Fibroblast of skin of back (primary cell): ENCODE results near the gene VSTM5. TPM values are rescaled to one million over a fixed set of nuclear protein-coding genes. Genes with fewer than 3 reads are reported as not detected.
"Not testable (repeated sequence)": the region's sequence is repeated elsewhere in the genome, so short reads cannot be mapped to it uniquely, and the experiment has no call there.

Experiments
- DNase-seq: peaks from one replicate; pipeline ENCODE4 v3.0.0-alpha.2; 2013
- polyA plus RNA-seq, 2 experiments: library from polyadenylated mRNA; unstranded; fragments of 120-200 nt; gene quantifications; one replicate each; pipeline ENCODE4 v1.2.1, GENCODE V29; 2013; ENCODE audit not compliant: insufficient read length in 2 of 2

The VSTM5 gene, protein sequence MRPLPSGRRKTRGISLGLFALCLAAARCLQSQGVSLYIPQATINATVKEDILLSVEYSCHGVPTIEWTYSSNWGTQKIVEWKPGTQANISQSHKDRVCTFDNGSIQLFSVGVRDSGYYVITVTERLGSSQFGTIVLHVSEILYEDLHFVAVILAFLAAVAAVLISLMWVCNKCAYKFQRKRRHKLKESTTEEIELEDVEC
- polyA plus RNA-seq (2013, experiment 1 of 2; ENCODE audit: insufficient read length), result 0.13 TPM
- 0.17 TPM for polyA plus RNA-seq (2013, experiment 2 of 2; ENCODE audit: insufficient read length)

DNA sequence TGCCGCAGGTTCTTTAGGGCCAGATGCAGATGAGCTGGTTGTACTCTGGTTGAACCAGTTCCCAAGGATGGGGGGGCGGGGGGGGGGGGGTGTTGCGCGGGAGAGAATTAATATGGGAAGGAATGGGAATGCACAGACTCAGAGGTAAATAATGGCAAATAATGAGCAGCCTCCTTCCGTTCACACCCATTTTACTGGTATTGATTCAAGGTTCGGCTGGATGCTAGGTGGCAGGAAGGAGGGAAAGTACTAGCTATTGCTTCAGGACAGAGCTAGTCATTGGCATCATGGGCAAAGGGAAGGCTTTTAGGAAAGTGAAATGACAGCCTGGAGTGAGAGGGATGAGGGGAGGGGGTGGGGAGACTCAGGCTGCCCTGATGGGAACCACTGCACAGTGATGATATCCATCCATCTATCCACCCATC is at the start of gene VSTM5:
Gene VSTM5, minus strand, starts transcription at position 25 of the 425 bp plus-strand sequence. CDS start 116 bp downstream, outside the sequence.
- DNase-seq, result peak; percentile 30

DNA sequence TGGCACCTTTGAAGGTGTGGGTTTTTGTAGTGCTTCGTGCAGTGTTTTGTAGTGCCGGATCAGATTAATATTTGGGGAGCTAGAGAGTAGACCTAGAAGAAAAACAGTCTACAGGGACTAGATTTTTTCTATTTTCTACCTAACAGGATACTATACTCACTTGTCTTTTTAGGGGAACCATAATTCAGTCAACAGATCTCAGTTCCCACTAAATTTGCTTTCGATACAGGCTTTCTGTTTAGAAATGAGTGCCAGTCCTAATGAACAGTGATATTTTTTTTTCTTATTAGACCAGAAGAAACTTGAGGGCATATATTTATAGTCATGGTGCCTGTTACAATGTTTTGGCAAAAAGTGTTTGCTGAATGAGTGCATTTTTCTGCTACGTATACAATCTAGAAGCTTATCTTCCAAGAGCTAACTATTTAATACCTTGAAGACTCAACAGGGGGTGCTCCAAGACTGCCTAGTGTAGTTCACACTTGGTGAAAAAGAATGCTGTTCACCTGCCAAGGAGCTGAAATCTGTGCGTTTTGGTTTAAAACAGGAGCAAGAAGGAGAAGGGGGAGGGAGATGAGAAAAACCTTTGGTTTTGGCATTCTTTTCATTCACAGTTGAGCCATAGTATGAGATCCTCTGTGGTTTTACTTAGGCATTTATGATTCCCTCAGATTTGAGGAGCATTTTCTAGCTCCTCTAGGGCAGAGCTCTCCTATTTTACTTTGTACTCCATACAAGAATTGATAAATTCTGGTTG is 44.9 kb upstream of the VSTM5 start:
- peak; percentile 68 for DNase-seq

DNA sequence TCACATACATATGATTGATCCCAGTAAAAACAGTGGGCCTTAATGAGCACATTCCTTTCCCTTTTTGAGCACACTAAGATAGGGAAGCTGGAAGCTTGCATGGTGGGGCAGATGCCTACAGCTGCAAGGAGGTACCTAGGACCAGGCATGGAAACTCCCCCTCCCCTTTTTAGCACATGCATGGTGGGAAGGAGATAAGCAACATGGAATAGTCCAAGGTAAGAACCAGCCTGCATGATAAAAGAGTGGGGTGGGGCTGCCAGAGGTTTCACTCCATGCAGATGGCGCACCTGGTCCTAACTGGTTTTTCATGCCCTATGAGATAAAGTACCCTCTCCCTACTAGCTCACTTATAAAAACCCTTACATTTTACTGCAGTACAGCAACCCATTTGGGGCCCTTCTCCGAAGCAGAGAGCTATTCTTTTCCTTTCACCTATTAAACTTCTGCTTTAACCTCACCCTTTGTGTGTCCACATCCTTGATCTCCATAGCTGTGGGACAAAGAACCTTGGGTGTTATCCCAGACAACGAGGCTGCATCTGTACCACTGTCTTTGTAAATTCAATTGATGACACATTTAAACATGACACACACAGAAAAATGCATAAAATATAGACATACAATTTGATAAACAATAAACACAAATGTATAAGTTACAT is 40.1 kb upstream of the VSTM5 start:
- DNase-seq, result no peak

GRCh38 chr11:93887111-93887510 is 36.7 kb upstream of the VSTM5 start:
- no peak for DNase-seq

GRCh38 chr11:93879114-93879513 is 28.7 kb upstream of the VSTM5 start:
- not testable (repeated sequence) for DNase-seq

DNA sequence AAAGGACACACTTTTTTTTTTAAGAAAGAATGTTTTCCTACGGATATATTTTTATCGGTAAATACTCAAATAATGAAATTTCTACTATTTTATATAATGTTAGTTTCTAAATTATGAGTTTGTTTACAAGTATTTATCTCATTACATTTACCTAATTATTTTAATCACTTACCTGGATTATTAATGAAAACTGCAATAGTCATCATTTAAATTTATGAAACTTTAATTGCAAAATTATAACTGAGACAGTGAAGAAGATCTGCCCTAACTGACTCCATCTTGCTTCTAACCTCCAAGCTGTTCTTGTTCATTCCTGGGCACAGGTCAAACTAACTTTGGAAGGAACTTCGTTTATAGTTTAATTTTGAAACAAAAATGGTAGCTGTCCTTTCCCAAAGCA is 25.2 kb upstream of the VSTM5 start:
- no peak for DNase-seq

DNA sequence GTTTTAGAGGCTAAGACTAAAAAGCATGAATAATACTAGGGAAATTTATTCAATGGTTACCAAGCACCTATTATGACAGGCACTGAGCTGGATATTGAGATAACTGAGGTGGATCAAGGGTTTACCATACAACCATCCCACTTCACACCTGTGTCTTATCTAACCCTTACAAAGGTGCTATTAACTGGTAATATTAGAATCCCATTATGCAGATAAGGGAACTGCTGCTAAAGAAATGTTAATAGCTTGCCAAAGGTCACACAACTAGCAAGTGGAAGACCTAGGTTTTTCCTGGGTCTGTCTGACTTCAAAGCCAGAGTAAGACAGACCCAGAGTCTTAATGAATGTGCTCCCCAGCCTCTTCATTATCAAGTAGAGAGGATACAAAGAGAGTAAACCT is 21.1 kb upstream of the VSTM5 start:
- DNase-seq, result no peak

GRCh38 chr11:93870616-93871015 is 20.2 kb upstream of the VSTM5 start:
- no peak for DNase-seq

- no peak for DNase-seq
Measured at GRCh38 chr11:93869830-93870229, 19.4 kb upstream of the VSTM5 start.

DNA sequence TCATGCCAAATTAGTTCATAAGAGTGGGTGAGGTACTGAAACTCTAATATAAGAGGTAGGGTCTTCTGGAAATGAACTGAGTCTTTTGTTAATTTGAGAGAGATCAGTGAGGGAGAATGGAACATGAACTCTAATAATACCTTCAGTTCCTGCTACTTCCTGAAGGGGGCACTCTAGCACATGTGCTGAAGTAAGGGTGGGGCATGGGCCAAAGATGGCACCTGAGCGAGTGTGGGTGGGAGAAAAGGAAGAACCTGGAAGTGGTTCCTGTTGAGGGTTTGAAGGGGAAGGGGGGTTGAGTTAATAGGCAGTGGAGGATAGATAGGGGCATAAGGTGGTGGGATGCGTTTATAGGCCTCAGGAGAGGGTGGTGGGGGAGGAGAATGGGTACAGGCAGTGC is 18.0 kb upstream of the VSTM5 start:
- not testable (repeated sequence) for DNase-seq

GRCh38 chr11:93861808-93862207 is 11.4 kb upstream of the VSTM5 start:
- DNase-seq, result peak; percentile 64

DNA sequence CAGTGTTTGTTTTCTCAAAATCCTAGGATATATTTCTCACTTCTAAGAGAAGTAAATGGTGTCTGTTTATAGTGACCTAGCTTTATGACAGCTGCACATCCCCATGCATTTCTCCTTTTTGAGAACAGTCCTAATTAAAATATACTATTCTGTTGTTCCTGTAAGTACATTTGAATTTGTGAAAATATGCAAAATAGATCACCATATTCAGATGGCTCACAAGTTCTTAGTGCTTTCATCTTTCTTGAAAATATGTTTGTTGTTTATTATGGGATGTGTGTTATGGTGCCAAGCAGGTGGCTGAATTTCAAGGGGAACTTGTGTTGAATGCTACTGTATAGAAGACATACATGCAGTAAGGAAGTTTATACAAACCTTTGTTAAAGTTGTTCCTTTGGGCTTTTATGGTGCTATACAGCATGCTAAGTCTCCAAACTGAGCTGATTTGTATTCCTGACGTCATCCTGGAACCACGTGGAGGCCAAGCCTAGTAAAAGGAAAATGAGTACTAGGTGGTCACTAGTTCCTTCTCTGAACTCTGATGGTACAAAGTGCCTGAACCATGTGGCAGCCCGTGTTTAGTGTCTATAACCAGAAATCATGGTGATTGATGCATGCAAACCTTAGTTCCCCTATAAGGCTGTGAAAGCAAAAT is 7.8 kb upstream of the VSTM5 start:
- no peak for DNase-seq

- no peak for DNase-seq
Measured at GRCh38 chr11:93857413-93858120, 7.1 kb upstream of the VSTM5 start.

DNA sequence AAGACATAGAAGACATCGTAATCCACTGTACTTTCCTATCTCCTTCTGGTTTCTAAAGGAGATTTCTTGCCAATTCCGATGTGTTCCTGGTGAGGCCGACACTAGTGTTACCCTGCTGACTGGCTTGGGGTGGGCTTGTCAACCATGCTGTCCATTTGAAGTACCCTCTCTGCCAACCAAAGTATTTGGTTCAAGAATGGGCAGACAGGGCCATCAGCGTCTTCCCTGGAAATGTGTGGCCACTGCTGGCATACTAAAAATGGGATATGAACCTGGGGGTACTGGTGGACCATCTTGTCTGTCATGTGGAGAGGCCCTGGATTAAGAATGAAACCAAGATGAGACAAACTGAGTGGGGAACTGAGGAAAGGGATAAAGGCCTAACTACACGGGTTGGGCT is 1.8 kb upstream of the VSTM5 start:
- DNase-seq, result no peak

- peak; percentile 33 for DNase-seq
Measured at GRCh38 chr11:93849751-93850593, 446 bp downstream of the VSTM5 start.

DNA sequence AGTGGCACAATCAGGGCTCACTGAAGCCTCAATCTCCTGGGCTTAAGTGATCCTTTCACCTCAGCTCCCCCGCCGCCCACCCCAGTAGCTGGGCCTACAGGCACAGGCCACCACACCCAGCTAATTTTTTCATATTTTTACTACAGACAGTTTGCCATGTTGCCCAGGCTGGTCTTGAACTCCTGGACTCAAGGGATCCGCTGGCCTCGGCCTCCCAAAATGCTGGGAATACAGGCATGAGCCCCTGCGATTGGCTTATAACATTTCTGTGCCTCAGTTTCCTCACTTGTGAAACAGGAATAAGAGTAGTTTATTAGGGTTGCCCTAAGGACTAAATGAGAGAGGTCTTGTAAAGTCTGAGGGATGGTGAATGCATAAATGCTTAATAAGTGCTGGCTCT is 1.2 kb downstream of the VSTM5 start:
- no peak for DNase-seq

DNA sequence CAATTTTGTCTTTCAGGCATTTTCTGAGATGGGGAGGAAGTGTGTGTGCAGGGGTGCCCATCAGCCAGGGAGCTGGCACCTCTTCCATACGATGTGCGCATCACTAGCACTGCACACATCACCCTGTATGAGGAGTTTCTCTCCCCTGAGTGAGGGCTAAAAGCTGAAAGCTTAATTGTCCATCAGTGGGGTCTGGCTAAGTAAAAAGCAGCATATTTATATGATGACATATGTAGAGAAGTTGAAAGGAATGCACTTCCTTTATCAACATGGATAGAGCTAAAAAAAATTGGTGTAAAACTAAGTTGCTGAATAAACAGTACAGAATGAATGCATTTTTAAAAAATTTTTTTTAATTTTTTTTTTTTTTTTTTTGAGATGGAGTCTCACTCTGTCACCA is 4.0 kb downstream of the VSTM5 start:
- peak; percentile 80 for DNase-seq

DNA sequence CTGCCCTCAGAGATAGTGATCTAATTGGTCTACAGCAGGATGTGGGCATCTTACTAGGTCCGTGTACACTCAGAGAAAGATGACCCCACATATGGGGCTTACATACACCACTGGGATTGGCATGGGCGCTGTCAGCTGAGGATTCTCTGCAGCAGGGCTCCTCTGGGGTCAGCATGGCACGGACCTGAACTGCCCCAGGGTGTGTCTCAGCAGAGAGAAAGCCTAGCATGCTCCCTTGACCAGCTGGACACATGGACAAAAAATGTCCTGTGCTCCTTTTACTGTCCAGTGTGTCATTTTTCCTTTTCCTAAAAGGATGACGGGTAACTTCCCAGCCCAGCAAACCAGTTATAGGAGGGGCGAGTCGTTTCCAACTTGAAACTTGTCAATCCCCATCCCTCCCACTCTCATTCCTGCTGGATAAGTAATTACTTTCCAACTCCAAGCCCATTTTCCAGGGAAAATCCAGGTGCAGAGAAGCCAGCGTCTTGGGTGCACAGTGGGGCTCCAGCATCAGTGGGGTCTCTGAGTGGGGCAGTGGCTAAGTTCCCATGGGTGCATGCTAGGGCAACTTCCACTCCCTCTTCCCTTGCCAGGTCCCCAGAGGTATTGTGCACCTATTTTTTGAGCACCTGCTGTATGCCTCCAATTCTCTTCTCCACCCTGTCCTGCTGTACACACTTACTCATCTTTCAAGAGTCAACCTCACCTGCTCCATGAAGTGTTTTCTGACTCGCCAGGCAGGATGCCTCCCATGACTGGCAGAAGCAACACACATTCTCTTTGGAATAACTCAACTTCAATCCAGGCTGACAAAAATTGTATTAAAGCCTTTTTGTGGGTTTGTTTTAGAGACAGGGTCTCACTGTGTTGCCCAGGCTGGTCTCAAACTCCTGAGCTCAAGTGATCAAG is 5.0 kb downstream of the VSTM5 start:
- DNase-seq, result peak; percentile 42

- DNase-seq, result no peak
Measured at GRCh38 chr11:93844568-93844967, 5.8 kb downstream of the VSTM5 start.

DNA sequence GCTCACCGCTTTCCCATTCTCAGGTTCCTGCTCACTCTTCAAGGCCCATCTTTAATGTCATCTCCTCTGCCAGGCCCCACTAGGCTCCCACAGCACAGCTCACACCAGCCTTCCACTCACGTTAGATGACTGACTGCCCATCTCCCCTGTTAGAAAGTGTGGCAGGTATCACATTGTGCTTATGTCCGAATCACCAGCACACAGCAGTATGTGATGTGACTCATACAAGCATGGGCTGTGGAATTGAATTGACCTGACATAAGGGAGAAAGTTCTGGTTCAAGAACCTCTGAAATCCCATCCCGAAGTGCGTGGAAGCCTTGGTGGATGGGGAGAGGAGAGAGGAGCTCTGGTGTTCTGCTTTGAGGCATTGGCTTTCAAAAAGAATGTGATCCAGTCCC is 6.5 kb downstream of the VSTM5 start:
- DNase-seq, result no peak
